Gastroesophageal sphincter (tissue), 3 donors: Measurements from ENCODE around the gene CNMD.

ENCODE experiments used
- CTCF ChIP-seq, 4 experiments: fragments of 200-600 bp in 2 of 4; fragments of 450-650 bp in 2 of 4; sonication (generic) in 1 of 4; IDR thresholded peaks; one replicate each; pipeline ENCODE4 v1.5.1; 2017 to 2019; ENCODE audit warnings: antibody characterized with exemption in 4 of 4, mild to moderate bottlenecking in 2 of 4, moderate library complexity in 2 of 4
- EP300 ChIP-seq: sonication (generic); formaldehyde crosslinking; IDR thresholded peaks from one replicate; pipeline ENCODE4 v1.6.1; 2017; ENCODE audit warnings: antibody characterized with exemption, mild to moderate bottlenecking
- POLR2A ChIP-seq, 2 donors: fragments of 450-650 bp; IDR thresholded peaks; one replicate each; pipeline ENCODE4 v1.6.1; 2017; ENCODE audit warnings: antibody characterized with exemption in 2 of 2, mild to moderate bottlenecking in 2 of 2, moderate library complexity in 1 of 2
- POLR2AphosphoS5 ChIP-seq: sonication (generic); formaldehyde crosslinking; IDR thresholded peaks from one replicate; pipeline ENCODE4 v1.6.1; 2017; ENCODE audit warnings: antibody characterized with exemption

GRCh38 chr13:52758114-52758513, 18.5 kb upstream of the CNMD start:
- TF ChIP-seq CTCF (IDR thresholded peaks at IDR 0.05) (no peak), POLR2A (IDR thresholded peaks at IDR 0.05) (no peak), EP300 (no peak), POLR2AphosphoS5 (no peak)
